Activated CD8-positive, alpha-beta memory T cell treated with anti-CD3 and anti-CD28 coated beads for 4 hours (primary cell): ENCODE data around the gene ATP1A3.
"Not testable (repeated sequence)": the region's sequence is repeated elsewhere in the genome, so short reads cannot be mapped to it uniquely, and the experiment has no call there.

ENCODE experiments used
- DNase-seq, 2 donors: peaks; one replicate each; pipeline ENCODE4 v3.0.0-alpha.2; 2020; ENCODE audit warnings: low read depth in 2 of 2

ATP1A3 gene

DNA sequence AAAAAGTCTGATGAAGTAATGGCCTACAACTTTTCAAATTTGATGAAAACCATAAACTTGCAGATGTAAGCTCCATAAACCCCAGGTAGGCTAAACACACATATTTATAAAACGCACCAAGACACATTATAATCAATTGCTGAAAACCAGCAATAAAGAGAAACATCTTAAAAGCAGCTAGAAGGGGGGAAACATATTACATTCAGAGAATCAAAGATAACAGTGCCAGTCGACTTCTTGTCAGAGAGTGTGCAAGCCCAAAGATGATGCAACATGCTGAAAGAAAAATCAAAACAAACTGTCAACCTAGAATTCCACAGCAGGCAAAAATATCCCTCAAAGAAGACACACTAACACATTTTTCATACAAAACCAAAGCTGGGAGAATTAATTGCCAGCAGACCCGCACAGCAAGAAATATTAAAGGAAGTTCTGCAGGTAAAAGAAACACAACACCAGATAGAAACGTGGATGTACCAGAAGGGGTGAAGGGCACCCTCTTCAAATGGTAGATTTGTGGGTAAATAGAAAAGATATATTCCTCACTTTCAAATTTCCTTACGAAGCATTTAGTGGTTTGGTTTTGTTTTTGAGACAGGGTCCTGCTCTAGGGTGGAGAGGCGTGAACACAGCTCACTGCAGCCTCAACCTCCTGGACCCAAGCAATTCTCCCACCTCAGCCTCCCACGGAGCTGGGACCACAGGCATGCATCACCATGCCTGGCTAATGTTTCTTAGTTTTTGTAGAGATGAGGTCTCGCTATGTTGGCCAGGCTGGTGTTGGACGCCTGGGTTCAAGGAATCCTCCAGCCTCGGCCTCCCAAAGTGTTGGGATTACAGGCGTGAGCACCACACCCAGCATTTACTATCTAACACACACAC, 16.5 kb upstream of the ATP1A3 start:
- no peak for DNase-seq

DNA sequence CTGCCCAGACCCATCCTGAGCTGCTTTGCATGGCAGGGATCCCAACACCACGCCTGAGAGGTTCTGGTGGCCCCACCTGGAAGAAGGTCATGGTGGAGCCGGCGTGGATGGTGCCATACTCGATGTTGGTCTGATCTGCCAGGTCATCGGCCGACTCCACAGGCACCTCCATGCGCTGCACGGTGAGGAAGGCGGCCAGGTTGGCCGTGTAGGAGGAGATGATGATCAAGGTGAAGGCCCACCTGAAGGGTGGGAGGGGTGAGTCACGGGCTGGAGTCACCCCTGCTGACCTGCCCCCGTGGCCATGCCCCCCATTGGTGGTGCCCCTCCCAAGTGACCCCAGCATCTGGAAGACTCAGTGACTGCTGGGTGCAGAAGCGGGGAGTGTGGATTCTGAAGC, 12.5 kb upstream of the ATP1A3 start:
- DNase-seq: no peak

- DNase-seq: no peak
Measured at GRCh38 chr19:42005504-42005903, 11.5 kb upstream of the ATP1A3 start.

GRCh38 chr19:42003506-42004294, 9.7 kb upstream of the ATP1A3 start:
- DNase-seq: no peak

- no peak for DNase-seq
Measured at GRCh38 chr19:41999878-42000208, 5.8 kb upstream of the ATP1A3 start.

DNA sequence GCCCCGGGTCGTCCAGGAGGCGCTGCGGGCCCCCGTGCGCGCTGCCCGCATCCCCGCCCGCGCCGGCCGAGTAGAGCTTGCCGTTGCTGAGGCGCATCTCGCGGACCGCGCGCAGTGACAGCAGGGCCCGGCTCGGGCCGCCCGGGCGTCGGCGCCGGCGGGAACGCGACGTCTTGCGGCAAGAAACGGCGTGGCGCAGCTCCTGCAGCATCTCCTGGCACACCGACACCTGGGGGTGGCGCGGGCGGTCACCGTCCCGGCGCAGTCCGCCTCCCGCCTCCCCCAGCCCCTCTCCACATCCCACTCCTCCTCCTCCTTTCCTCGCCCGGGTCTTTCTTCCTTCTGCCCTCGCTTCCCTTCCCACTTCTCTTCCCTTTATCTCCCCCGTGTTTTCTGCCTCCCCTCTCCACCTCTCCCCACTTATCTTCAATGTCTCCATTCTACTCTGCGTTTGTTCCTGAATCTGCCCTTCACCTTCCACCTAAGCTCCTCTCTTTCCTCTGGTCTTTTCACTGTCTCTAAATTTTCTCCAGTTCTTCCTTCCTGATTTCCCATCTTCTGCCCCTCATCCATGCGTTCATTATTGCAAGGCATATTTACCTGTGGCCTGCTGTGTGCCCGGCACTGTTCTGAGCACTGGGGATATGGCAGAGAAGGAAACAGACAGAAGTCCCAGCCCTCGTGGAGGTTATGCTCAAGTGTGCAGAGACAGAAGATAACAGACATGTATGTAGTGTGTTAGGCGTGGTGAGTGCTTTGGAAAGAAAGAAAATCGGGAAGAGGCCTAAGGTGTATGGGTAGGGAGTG, 5.2 kb upstream of the ATP1A3 start:
- DNase-seq: no peak

DNA sequence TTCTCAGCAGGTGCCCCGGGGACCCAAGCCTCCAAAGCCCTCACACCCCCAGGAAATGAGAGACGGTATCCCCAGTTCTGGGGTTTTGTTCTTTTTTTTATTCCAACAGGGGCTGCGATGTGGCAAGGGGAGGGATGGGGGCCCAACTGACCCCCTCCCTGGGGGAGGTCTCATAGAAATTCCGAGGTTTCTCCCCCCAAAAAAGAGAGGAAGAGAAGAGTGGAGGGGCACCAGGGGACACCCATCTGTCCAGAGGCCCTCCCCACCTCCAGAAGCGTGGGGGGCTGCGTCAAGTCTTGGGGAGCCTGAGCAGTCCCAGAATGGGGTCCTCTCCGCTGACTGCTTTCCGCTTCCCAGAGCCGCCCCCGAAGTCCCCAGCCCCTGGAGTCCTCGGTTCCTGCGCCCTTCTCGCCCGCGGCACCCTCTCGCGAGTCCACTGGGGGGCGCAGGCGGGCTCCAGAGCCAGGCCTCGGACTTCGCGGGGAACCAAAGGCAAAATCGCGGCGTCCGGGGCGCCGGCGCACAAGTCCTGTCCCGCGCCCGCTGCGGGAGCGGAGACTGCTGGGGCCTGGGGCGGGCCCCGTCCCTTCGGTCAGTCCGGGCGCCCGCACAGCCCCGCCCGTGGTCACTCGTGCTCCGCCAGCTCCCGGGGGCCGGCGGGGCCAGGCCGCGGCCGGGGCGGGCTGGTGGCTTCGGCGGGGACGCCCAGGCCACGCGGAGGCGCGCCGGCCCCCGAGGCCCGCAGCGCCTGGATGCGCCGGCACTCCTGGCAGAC, 4.4 kb upstream of the ATP1A3 start:
- DNase-seq: no peak

GRCh38 chr19:41997851-41998229, 3.8 kb upstream of the ATP1A3 start:
- DNase-seq: no peak

DNA sequence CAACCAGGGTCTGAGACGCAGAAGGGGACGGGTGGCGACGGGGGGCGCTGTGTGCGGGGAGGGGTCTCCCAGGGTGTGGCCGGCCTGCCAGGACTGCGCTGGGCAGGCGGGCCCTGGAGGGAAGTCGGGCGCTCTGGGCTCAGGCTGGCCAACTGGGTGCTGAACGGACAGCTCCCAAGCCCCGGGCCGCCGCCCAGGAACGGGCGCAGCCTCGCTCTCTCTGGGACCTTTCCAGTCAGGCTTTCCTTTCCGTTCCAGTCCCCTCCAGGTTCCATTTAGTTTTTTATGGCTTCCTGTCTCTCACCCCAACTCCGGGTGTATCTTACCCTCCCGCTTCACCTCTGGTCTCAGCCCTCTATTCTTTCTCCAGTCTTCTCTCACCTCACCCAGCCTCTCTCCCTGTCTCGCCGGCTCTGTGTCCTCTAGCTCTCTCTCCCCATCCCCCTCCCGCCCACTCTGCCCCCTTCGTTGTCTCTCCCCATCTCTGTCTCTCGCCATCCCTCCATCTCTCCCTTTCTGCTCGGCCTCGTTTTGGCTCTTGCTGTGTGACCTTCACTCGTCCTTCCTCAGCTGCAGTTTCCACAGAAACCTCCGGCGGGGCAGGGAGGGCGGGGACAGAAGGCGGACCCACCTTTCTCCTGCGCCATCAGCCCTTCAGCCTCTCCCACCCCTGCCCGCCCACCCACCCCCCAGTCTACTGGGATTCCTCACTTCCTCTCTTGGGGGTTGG, 3.3 kb upstream of the ATP1A3 start:
- no peak for DNase-seq

GRCh38 chr19:41995959-41996797, 2.1 kb upstream of the ATP1A3 start:
- no peak for DNase-seq

DNA sequence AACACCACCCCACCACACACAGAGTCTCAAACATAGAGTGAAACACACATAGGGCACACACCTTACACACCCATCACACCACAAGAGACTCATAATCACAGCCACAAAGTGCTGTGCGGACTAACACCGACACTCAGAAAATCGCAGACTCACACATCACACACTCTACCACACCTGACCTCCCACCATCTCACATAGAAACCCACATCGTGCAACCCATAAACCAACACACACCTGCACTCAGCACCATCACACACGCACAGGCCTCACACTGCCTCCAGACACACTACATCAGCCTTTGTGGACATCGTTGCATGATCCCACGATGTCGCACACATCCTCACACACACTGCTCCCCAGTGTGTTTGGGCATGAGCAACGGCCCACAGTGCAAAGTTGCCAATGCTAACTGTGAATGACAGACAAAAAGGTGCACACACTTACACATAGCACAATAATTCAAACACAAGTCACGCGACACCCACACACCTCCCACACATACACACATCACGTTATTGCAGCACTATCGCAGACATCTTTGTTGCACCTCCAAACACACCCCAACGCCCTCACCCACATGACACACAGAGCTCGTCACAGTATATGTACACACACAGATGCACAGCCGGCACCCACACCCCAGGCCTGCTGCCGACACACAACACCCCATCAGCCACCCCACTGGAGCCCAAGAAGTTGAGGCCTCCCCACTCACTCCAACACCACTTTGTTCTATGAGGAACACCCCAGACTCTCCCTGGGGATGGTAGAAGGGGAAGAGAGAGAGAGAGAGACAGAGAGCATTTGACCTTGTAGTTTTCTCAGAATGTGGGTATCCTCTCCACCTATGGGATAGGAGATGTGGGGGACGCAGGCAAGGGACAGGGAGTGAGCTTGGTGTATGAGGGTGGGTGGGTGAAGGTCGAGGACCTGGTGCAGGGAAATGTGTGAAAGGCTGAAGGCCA, 1.2 kb upstream of the ATP1A3 start:
- no peak for DNase-seq

DNA sequence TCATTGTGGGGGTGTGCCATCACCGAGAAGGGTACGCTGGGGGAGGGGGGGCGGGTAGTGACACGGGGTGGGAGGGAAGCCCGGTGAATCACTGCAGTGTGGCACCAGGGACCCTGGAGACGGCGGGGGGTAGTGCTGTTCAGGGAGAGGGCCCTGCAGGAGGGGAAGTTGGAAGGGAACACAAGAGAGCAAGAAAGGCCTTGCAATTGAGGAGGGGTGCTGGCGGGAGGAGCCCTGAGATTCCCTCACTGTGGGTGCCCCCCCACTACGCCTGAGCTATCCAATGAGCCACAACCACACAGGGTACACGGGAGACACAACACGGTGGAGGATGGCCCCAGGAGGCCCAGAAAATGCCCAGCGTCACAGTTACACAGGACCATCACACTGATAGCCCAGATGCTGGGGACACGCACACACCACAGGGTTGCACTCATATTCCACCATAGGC, 516 bp upstream of the ATP1A3 start:
- DNase-seq: peak in 1 of 2 donors; percentile 3

DNA sequence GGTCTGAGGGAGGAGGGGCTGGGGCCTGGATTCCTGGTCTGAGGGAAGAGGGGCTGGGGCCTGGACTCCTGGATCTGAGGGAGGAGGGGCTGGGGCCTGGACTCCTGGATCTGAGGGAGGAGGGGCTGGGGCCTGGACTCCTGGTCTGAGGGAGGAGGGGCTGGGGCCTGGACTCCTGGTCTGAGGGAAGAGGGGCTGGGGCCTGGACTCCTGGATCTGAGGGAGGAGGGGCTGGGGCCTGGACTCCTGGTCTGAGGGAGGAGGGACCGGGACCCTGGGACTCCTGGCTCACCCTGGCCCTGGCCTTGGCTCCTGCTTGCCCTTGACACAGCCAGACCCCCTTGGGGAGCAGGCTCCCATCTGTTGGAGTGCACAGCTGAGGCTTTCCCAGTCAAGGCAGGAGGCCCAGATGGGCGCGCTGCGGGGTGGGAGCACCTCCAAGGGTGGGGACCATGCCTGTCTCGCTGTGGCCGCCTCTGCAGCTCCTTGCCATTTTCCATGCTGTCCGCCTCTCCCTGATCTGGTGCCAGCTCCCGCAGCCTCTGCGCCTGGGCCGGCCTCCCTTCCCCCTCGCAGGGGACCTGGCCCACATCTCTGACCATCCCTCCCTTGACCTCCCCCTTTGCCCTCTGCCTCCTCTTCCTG, 2.0 kb downstream of the ATP1A3 start:
- not testable (repeated sequence) for DNase-seq

DNA sequence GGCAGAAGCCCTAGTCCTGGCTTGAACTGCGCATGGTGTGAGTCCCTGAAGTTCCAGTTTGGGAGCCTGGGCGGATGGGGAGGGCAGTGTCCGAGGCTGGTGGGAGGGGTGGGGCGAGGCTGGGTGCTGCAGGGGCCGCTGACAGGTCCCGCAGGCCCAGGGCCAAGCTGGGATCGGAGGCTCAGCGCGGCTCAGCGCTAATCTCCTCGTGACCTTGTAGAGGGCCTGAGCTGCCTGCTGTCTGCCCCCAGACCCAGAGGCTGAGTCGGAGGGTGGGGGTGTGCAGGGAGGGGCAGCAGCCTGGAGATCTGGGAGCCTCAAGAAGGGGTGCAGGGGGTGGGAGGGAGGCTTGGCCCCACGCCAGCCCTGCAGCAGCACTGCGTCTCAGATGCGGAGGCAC, 3.0 kb downstream of the ATP1A3 start:
- DNase-seq: no peak

DNA sequence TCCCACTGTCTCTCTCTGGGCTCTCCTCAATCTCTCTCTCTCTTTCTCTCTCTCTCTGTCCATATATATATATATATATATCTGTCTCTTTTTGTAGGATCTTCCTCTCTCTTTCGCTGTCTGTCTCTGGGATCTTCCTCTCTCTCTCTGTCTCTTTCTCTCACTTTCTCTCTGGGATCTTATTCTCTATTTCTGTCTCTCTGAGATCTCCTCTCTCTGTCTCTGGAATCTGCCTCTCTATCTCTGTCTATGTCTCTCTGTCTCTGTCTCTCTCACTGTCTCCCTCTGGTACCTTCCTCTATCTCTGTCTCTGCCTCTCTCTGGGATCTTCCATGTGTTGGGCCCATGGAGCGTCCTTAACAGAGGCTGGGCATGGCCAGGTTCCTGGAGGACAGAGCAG, 3.4 kb downstream of the ATP1A3 start:
- no peak for DNase-seq

GRCh38 chr19:41990028-41990427, 4.0 kb downstream of the ATP1A3 start:
- no peak for DNase-seq

DNA sequence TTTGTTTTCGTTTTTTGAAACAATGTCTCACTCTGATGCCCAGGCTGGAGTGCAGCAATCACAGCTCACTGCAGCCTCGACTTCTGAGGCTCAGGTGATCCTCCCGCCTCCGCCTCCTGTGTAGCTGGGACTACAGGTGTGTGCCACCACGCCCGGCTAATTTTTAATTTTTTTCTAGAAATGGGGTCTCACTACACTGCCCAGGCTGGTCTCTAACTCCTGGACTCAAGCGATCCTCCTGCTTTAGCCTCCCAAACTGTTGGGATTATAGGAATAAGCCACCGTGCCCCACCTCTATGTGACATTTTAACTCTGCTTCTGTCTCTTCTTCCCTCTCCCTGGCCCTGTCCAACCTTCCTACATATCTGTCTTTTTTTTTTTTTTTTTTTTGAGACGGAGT, 5.1 kb downstream of the ATP1A3 start:
- DNase-seq: no peak
